Mesenchymal stem cell (in vitro differentiated cells and primary cell): ENCODE measurements around the gene MLLT3.

Source experiments
- DNase-seq: peaks from one replicate; pipeline ENCODE4 v3.0.0-alpha.2; 2013
- H2AFZ ChIP-seq: one replicate; pipeline ENCODE4 v1.6.1; 2013; ENCODE audit warnings: low read depth, mild to moderate bottlenecking, control low read depth, inconsistent platforms, low read length, moderate library complexity
- H2AK5ac ChIP-seq: 2 replicates; pipeline ENCODE4 v1.6.1; 2013; ENCODE audit warnings: low read length, moderate library complexity, mild to moderate bottlenecking, inconsistent platforms; ENCODE audit not compliant: severe bottlenecking
- H2BK120ac ChIP-seq: one replicate; pipeline ENCODE4 v1.6.1; 2013; ENCODE audit warnings: low read depth, mild to moderate bottlenecking, inconsistent platforms, low read length, moderate library complexity
- H2BK12ac ChIP-seq, 2 experiments: one replicate each; pipeline ENCODE4 v1.6.1; 2013; ENCODE audit warnings: inconsistent platforms in 2 of 2, low read length in 2 of 2, mild to moderate bottlenecking in 2 of 2, moderate library complexity in 2 of 2, control low read depth in 1 of 2
- H2BK15ac ChIP-seq: one replicate; pipeline ENCODE4 v1.6.1; 2013; ENCODE audit warnings: mild to moderate bottlenecking, low read depth, inconsistent platforms; ENCODE audit not compliant: poor library complexity, severe bottlenecking
- H2BK5ac ChIP-seq: 2 replicates; pipeline ENCODE4 v1.6.1; 2013; ENCODE audit warnings: low read depth, mild to moderate bottlenecking, low read length, control low read depth, inconsistent platforms; ENCODE audit not compliant: poor library complexity, severe bottlenecking
- H3K14ac ChIP-seq, 2 experiments: one replicate each; pipeline ENCODE4 v1.6.1; 2013; ENCODE audit warnings: inconsistent platforms in 2 of 2, low read length in 2 of 2, control low read depth in 1 of 2, mild to moderate bottlenecking in 1 of 2, moderate library complexity in 1 of 2
- H3K18ac ChIP-seq, 2 experiments: one replicate each; pipeline ENCODE4 v1.6.1; 2013; ENCODE audit warnings: inconsistent platforms in 2 of 2, low read length in 2 of 2, control low read depth in 1 of 2, low read depth in 1 of 2, mild to moderate bottlenecking in 1 of 2
- H3K23ac ChIP-seq, 2 experiments: one replicate each; pipeline ENCODE4 v1.6.1; 2013; ENCODE audit warnings: inconsistent platforms in 2 of 2, low read length in 2 of 2, mild to moderate bottlenecking in 2 of 2, moderate library complexity in 2 of 2, control low read depth in 1 of 2
- H3K27ac ChIP-seq: 2 replicates; pipeline ENCODE4 v1.5.1; 2013; ENCODE audit warnings: mild to moderate bottlenecking, moderate library complexity, low read length, control low read depth, inconsistent platforms; ENCODE audit not compliant: poor library complexity, severe bottlenecking
- H3K27me3 ChIP-seq, 2 experiments: 2 replicates each; pipeline versions ENCODE4 v1.6.1 to v1.7.0; 2013; ENCODE audit warnings: low read length in 2 of 2, mild to moderate bottlenecking in 2 of 2, moderate library complexity in 2 of 2, control low read depth in 1 of 2, inconsistent platforms in 1 of 2; ENCODE audit not compliant: control insufficient read depth in 1 of 2, insufficient read depth in 1 of 2
- H3K36me3 ChIP-seq, 2 experiments: 2 replicates each; pipeline versions ENCODE4 v1.6.1 to v1.7.0; 2013; ENCODE audit warnings: low read length in 2 of 2, control low read depth in 1 of 2, inconsistent platforms in 1 of 2, low read depth in 1 of 2, mild to moderate bottlenecking in 1 of 2; ENCODE audit not compliant: insufficient read depth in 2 of 2, control insufficient read depth in 1 of 2
- H3K4ac ChIP-seq, 2 experiments: one replicate each; pipeline ENCODE4 v1.6.1; 2013; ENCODE audit warnings: inconsistent platforms in 2 of 2, low read length in 2 of 2, mild to moderate bottlenecking in 2 of 2, moderate library complexity in 2 of 2, control low read depth in 1 of 2, low read depth in 1 of 2
- H3K4me1 ChIP-seq: 2 replicates; pipeline ENCODE4 v1.6.1; 2013; ENCODE audit warnings: low read depth, low read length, control low read depth; ENCODE audit not compliant: control insufficient read depth, insufficient read depth
- H3K4me2 ChIP-seq: 2 replicates; pipeline ENCODE4 v1.6.1; 2013; ENCODE audit warnings: low read length, mild to moderate bottlenecking, inconsistent platforms; ENCODE audit not compliant: poor library complexity, severe bottlenecking
- H3K4me3 ChIP-seq, 2 experiments: 2 replicates each; pipeline versions ENCODE4 v1.5.1 to v1.7.0; 2013; ENCODE audit warnings: low read length in 2 of 2, mild to moderate bottlenecking in 2 of 2, control low read depth in 1 of 2, low read depth in 1 of 2; ENCODE audit not compliant: insufficient read depth in 1 of 2
- H3K79me1 ChIP-seq: replicated peaks from 2 replicates; pipeline ENCODE4 v1.6.1; 2013; ENCODE audit warnings: mild to moderate bottlenecking, control low read depth, low read length, inconsistent platforms; ENCODE audit not compliant: poor library complexity, severe bottlenecking
- H3K9ac ChIP-seq: 2 replicates; pipeline ENCODE4 v1.7.0; 2013; ENCODE audit warnings: mild to moderate bottlenecking, low read length, moderate library complexity
- H3K9me3 ChIP-seq: 2 replicates; pipeline ENCODE4 v1.7.0; 2013; ENCODE audit warnings: mild to moderate bottlenecking, low read length; ENCODE audit not compliant: control insufficient read depth
- H4K8ac ChIP-seq: one replicate; pipeline ENCODE4 v1.6.1; 2013; ENCODE audit warnings: inconsistent platforms, mild to moderate bottlenecking, low read length, moderate library complexity
- H4K91ac ChIP-seq: one replicate; pipeline ENCODE4 v1.6.1; 2013; ENCODE audit warnings: mild to moderate bottlenecking, low read length, inconsistent platforms
- WGBS: methylation state at CpG from one replicate; pipeline ENCODE4 v1.1.7; 2013; ENCODE audit warnings: mixed read lengths; 5-methylcytosine and 5-hydroxymethylcytosine counted together

Gene MLLT3

DNA sequence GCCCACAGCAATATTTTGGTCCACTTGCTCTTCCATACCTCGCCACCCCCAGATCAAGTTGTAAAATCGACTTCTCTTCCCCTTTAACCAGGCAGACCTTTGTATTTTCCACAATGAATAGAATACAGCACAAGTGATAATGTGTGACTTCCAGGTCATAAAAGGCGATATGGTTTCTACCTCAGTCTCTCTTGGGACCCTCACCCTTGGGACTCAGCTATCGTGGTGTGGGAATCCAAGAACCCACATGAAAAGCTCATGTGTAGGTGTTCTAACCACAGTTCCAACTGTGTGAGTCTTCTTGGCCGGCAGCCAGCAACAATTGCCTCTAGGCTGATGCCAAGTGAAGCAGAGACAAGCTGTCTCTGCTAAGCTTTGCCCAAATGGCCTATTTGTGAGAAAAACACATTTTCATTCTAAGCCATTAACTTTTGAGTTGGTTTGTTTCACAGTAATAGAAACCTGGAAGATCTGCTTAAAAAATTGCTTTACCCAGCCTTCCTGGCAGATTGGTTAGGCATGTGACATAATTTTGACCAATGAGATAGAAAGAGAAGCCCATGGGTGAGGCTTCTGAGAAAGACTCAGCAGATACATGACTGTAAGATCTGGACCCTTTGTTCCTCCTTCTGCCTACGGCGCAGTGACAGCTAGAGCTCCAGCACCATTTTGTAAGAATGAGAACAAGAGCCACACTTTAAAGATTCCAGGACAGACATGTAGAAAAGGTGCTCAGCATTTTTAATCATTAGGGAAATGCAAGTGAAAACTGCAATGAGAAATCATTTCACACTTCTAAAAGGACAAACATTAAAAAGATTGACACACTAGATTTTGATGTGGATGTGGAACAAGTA is 18.3 kb upstream of the MLLT3 start:
- Histone ChIP-seq H4K91ac (no peak overlapping the region), H3K4me1 (peaks cover 6% of the 10 kb centered on the region), H3K4me2 (peak overlapping the region; percentile 42), H3K4ac (no peak overlapping the region), H3K27me3 (no peaks in the 10 kb centered on the region), H3K18ac (no peak overlapping the region), H3K23ac (no peak overlapping the region), H3K4me3 (no peak overlapping the region), H2BK120ac (no peak overlapping the region), H4K8ac (no peak overlapping the region), H3K9me3 (no peaks in the 10 kb centered on the region), H2BK5ac (no peak overlapping the region), H3K14ac (no peak overlapping the region), H2AFZ (peak overlapping the region; percentile 39), H3K27ac (no peak overlapping the region), H2AK5ac (no peak overlapping the region), H3K36me3 (no peaks in the 10 kb centered on the region), H2BK12ac (no peak overlapping the region), H3K79me1 (no peaks in the 10 kb centered on the region), H3K9ac (no peak overlapping the region), H2BK15ac (no peak overlapping the region)
- WGBS: 91% methylated on average over 7 of the region's 7 CpGs
- no peak for DNase-seq

GRCh38 chr9:20636888-20637440 is 14.7 kb upstream of the MLLT3 start:
- Histone ChIP-seq H3K4me2 (peak overlapping the region; percentile 4), H4K91ac (no peak overlapping the region), H3K18ac (peak overlapping the region in 1 of 2 experiments; percentile 21), H2AFZ (no peak overlapping the region), H3K9me3 (no peaks in the 10 kb centered on the region), H3K27ac (no peak overlapping the region), H3K4me1 (peaks cover 6% of the 10 kb centered on the region), H3K4me3 (no peak overlapping the region), H3K23ac (no peak overlapping the region), H3K36me3 (no peaks in the 10 kb centered on the region), H3K4ac (no peak overlapping the region), H2BK15ac (no peak overlapping the region), H2AK5ac (no peak overlapping the region), H2BK5ac (no peak overlapping the region), H3K14ac (no peak overlapping the region), H2BK120ac (no peak overlapping the region), H2BK12ac (no peak overlapping the region), H4K8ac (no peak overlapping the region), H3K9ac (no peak overlapping the region), H3K79me1 (no peaks in the 10 kb centered on the region), H3K27me3 (no peaks in the 10 kb centered on the region)
- no CpG with 5 or more reads among the region's 3 CpGs for WGBS
- DNase-seq: peak; percentile 49

- no peaks in the 10 kb centered on the region for H3K9me3 ChIP-seq
- no peak overlapping the region for H3K23ac ChIP-seq
- H3K4me2 ChIP-seq: no peak overlapping the region
- H3K14ac ChIP-seq: no peak overlapping the region
- no peak overlapping the region for H3K27ac ChIP-seq
- no peak overlapping the region for H4K8ac ChIP-seq
- H3K4me3 ChIP-seq: no peak overlapping the region
- H2AK5ac ChIP-seq: no peak overlapping the region
- no peak overlapping the region for H3K4ac ChIP-seq
- no peaks in the 10 kb centered on the region for H3K79me1 ChIP-seq
- no peak overlapping the region for H2BK15ac ChIP-seq
- H2AFZ ChIP-seq: no peak overlapping the region
- DNase-seq: no peak
- peaks cover 3% of the 10 kb centered on the region for H3K4me1 ChIP-seq
- H2BK5ac ChIP-seq: no peak overlapping the region
- H3K9ac ChIP-seq: no peak overlapping the region
- 68% methylated on average over 4 of the region's 4 CpGs for WGBS
- no peak overlapping the region for H2BK12ac ChIP-seq
- no peak overlapping the region for H3K18ac ChIP-seq
- H3K36me3 ChIP-seq: no peaks in the 10 kb centered on the region
- H2BK120ac ChIP-seq: no peak overlapping the region
- H3K27me3 ChIP-seq: no peaks in the 10 kb centered on the region
- H4K91ac ChIP-seq: no peak overlapping the region
These were observed 12.6 kb upstream of the MLLT3 start for GRCh38 chr9:20634895-20635294.

DNA sequence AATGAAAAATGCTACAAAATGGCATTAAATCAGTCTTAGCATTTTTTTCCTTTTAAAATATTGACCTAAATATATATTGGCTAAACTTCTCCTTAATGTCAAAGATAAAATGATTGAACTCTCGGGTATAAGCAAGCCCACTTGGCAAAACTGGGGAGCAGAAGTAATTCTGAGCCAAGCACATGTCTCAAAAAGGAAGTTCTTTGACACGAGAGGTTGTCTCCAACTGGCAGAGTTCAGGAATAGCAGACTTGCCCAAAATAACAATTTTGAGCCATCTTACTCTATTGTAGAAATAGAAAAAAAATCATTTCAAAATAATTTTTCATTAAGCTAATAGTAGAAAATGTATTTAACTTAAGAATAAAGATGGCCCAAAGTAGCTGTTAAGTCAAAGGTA is 10.4 kb upstream of the MLLT3 start:
- no peak overlapping the region for H2BK12ac ChIP-seq
- 100% methylated on average over 2 of the region's 2 CpGs for WGBS
- no peak overlapping the region for H3K27ac ChIP-seq
- no peak overlapping the region for H3K14ac ChIP-seq
- H2BK5ac ChIP-seq: no peak overlapping the region
- H3K27me3 ChIP-seq: no peaks in the 10 kb centered on the region
- no peak overlapping the region for H3K4me3 ChIP-seq
- H3K4ac ChIP-seq: no peak overlapping the region
- DNase-seq: no peak
- peaks cover 1% of the 10 kb centered on the region for H3K4me1 ChIP-seq
- H3K4me2 ChIP-seq: no peak overlapping the region
- H2AK5ac ChIP-seq: no peak overlapping the region
- H2AFZ ChIP-seq: no peak overlapping the region
- no peak overlapping the region for H4K8ac ChIP-seq
- no peaks in the 10 kb centered on the region for H3K9me3 ChIP-seq
- no peak overlapping the region for H2BK120ac ChIP-seq
- no peak overlapping the region for H4K91ac ChIP-seq
- H3K9ac ChIP-seq: no peak overlapping the region
- H3K18ac ChIP-seq: no peak overlapping the region
- no peak overlapping the region for H3K23ac ChIP-seq
- H2BK15ac ChIP-seq: no peak overlapping the region
- H3K36me3 ChIP-seq: no peaks in the 10 kb centered on the region
- H3K79me1 ChIP-seq: no peaks in the 10 kb centered on the region
